ENCODE measurements around the gene TJP3.
A peak's percentile ranks its signal among the peaks of the same experiment; 100 is the strongest.

Gene TJP3

GRCh38 chr19:3669947-3670795, 38.0 kb upstream of the TJP3 start:
- in situ Hi-C loops (cut with MboI; ENCODE audit: low pct_unique_long_range_greater_than_20kb, low sequenced_read_pairs): no loop called here
- DNase-seq: no peak

GRCh38 chr19:3670796-3671679, 37.1 kb upstream of the TJP3 start:
- in situ Hi-C loops (cut with MboI; ENCODE audit: low pct_unique_long_range_greater_than_20kb, low sequenced_read_pairs): no loop called here

GRCh38 chr19:3671680-3672574, 36.3 kb upstream of the TJP3 start:
- in situ Hi-C loops (cut with MboI; ENCODE audit: low pct_unique_long_range_greater_than_20kb, low sequenced_read_pairs): no loop called here
- peak; percentile 43 for DNase-seq

More at GRCh38 chr19:3670796-3671679, 37.1 kb upstream of the TJP3 start:
- DNase-seq: no peak

- in situ Hi-C loops (cut with MboI; ENCODE audit: low pct_unique_long_range_greater_than_20kb, low sequenced_read_pairs): no loop called here
- DNase-seq: no peak
Measured at GRCh38 chr19:3672575-3672948, 35.6 kb upstream of the TJP3 start.

- in situ Hi-C loops (cut with MboI; ENCODE audit: low pct_unique_long_range_greater_than_20kb, low sequenced_read_pairs): no loop called here
Measured at GRCh38 chr19:3672993-3673392, 35.2 kb upstream of the TJP3 start.

GRCh38 chr19:3673506-3674439, 34.4 kb upstream of the TJP3 start:
- in situ Hi-C loops (cut with MboI; ENCODE audit: low pct_unique_long_range_greater_than_20kb, low sequenced_read_pairs): no loop called here
- DNase-seq: no peak

More at GRCh38 chr19:3672993-3673392, 35.2 kb upstream of the TJP3 start:
- peak; percentile 19 for DNase-seq

- no peak for DNase-seq
- in situ Hi-C loops (cut with MboI; ENCODE audit: low pct_unique_long_range_greater_than_20kb, low sequenced_read_pairs): no loop called here
Measured at GRCh38 chr19:3674784-3675543, 33.2 kb upstream of the TJP3 start.

GRCh38 chr19:3678188-3678587, 30.0 kb upstream of the TJP3 start:
- no peak for DNase-seq
- in situ Hi-C loops (cut with MboI; ENCODE audit: low pct_unique_long_range_greater_than_20kb, low sequenced_read_pairs): no loop called here

- no peak for DNase-seq
- in situ Hi-C loops (cut with MboI; ENCODE audit: low pct_unique_long_range_greater_than_20kb, low sequenced_read_pairs): no loop called here
Measured at GRCh38 chr19:3679138-3679537, 29.0 kb upstream of the TJP3 start.

- no peak for DNase-seq
- in situ Hi-C loops (cut with MboI; ENCODE audit: low pct_unique_long_range_greater_than_20kb, low sequenced_read_pairs): no loop called here
Measured at GRCh38 chr19:3679581-3679980, 28.6 kb upstream of the TJP3 start.

- DNase-seq: no peak
- in situ Hi-C loops (cut with MboI; ENCODE audit: low pct_unique_long_range_greater_than_20kb, low sequenced_read_pairs): no loop called here
Measured at GRCh38 chr19:3680939-3681338, 27.2 kb upstream of the TJP3 start.

GRCh38 chr19:3682286-3682685, 25.9 kb upstream of the TJP3 start:
- in situ Hi-C loops (cut with MboI; ENCODE audit: low pct_unique_long_range_greater_than_20kb, low sequenced_read_pairs): no loop called here
- DNase-seq: no peak

GRCh38 chr19:3682741-3683404, 25.3 kb upstream of the TJP3 start:
- in situ Hi-C loops (cut with MboI; ENCODE audit: low pct_unique_long_range_greater_than_20kb, low sequenced_read_pairs): no loop called here
- DNase-seq: peak; percentile 32

- in situ Hi-C loops (cut with MboI; ENCODE audit: low pct_unique_long_range_greater_than_20kb, low sequenced_read_pairs): no loop called here
- peak; percentile 91 for DNase-seq
Measured at GRCh38 chr19:3683405-3684053, 24.7 kb upstream of the TJP3 start.

GRCh38 chr19:3684054-3684816, 23.9 kb upstream of the TJP3 start:
- in situ Hi-C loops (cut with MboI; ENCODE audit: low pct_unique_long_range_greater_than_20kb, low sequenced_read_pairs): no loop called here
- peak; percentile 96 for DNase-seq
